Measurements from ENCODE around the gene CCDC47. TPM values are rescaled to one million over a fixed set of nuclear protein-coding genes. Genes with fewer than 3 reads are reported as not detected.

Gene CCDC47
- total and polyA plus RNA-seq, 2 of the 13 experiments (the other 11 are each of a cell fraction or from before 2014, with no cell fraction given) = 59.3 to 99.5 TPM

DNA sequence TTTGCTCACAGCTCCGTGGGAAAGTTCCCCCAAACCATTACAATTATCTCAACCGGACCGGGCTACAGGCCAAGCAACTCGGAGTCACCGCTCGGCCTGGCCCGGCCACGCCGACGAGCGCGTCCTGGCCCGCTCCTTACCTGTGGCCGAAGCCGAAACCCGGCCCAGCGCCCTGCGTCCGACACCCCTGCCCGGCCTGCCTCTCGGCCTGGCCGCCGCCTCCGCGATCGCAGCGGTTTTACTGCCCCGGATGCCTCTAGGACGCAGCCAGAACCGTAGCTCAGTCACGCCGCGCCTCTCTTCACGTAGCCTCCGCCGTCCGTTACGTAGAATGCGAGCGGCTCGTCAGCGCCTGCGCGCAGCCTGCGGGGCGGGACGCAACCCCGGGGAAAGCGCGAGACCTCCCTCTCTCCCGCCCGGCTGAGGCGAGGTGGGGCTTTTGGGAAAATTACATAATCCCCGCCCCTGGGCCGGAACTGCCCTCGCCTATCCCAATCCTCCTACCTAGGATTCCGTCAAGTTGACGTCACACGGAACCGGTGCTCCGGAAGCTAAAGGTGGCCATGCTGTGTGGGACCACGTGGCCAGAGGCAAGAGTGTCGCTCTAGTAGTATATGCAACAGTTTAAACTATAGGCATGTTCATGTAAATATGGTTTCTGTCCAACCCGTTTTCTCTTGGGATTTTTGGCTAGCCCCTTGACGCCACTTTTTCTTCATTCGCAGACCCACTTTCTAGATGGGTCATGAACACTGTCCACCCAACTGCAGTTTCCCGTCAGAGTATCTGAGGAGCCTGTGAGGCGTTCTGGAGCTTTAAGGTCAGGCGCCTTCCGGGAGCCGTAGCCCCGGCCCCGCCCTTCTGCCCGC is at the start of gene CCDC47 (continued):
- peak; percentile 23; the same call in 1 of the 2 replicates for TF ChIP-seq ZNF333 (CRISPR knock-in tag; IDR thresholded peaks at IDR 0.05; ENCODE audit: borderline replicate concordance)
- TF ChIP-seq ZNF816 (CRISPR knock-in tag; IDR thresholded peaks at IDR 0.05; ENCODE audit: borderline replicate concordance) = peak; percentile 97
- TF ChIP-seq RFX3 (CRISPR knock-in tag; IDR thresholded peaks at IDR 0.05) = no peak
- 0 out of 2 replicates have a peak, but pooled peaks have one; percentile 25 for TF ChIP-seq ZBTB7B (CRISPR knock-in tag; IDR thresholded peaks at IDR 0.05)
- 0 out of 2 replicates have a peak, but pooled peaks have one; percentile 22 for TF ChIP-seq PRMT3 (CRISPR knock-in tag; IDR thresholded peaks at IDR 0.05; ENCODE audit: borderline replicate concordance, low read depth)
- peak; percentile 76 for TF ChIP-seq BRD4 (CRISPR knock-in tag; IDR thresholded peaks at IDR 0.05)
- TF ChIP-seq PCBP1 (IDR thresholded peaks at IDR 0.05; ENCODE audit: borderline replicate concordance, low read depth, low read length) = peak; percentile 66; the same call in 1 of the 2 replicates
- TF ChIP-seq PHF21A (CRISPR knock-in tag; IDR thresholded peaks at IDR 0.05) = peak; percentile 93
- no peak for TF ChIP-seq ZNF296 (CRISPR knock-in tag; conservative IDR thresholded peaks at IDR 0.05)
- peak; percentile 75; the same call in 1 of the 2 replicates for TF ChIP-seq RFXAP (CRISPR knock-in tag; IDR thresholded peaks at IDR 0.05; ENCODE audit: borderline replicate concordance)
- TF ChIP-seq ZFP1 (CRISPR knock-in tag; IDR thresholded peaks at IDR 0.05) = 0 out of 2 replicates have a peak, but pooled peaks have one; percentile 51
- TF ChIP-seq CREM (IDR thresholded peaks at IDR 0.05) = peak; percentile 99
- TF ChIP-seq CREM (CRISPR knock-in tag; IDR thresholded peaks at IDR 0.05) = peak; percentile 39; the same call in 1 of the 2 replicates
- TF ChIP-seq GATAD2A (CRISPR knock-in tag; IDR thresholded peaks at IDR 0.05) = peak; percentile 89
- peak; percentile 61; the same call in 1 of the 2 replicates for TF ChIP-seq ZNF329 (CRISPR knock-in tag; IDR thresholded peaks at IDR 0.05; ENCODE audit: low read depth)
- peak; percentile 52; the same call in 1 of the 2 replicates for TF ChIP-seq ZNF20 (CRISPR knock-in tag; IDR thresholded peaks at IDR 0.05)
- TF ChIP-seq KLF15 (CRISPR knock-in tag; IDR thresholded peaks at IDR 0.05; ENCODE audit: borderline replicate concordance) = peak; percentile 40
- peak; percentile 65 for TF ChIP-seq IKZF4 (CRISPR knock-in tag; IDR thresholded peaks at IDR 0.05; ENCODE audit: borderline replicate concordance, low read depth, not compliant biosample characterization)
- TF ChIP-seq ZMYM3 (CRISPR knock-in tag; IDR thresholded peaks at IDR 0.05) = 0 out of 2 replicates have a peak, but pooled peaks have one; percentile 37
- no peak for TF ChIP-seq DPF2 (CRISPR knock-in tag; IDR thresholded peaks at IDR 0.05; ENCODE audit: borderline replicate concordance, low read depth)
- TF ChIP-seq TRIM24 (CRISPR knock-in tag; IDR thresholded peaks at IDR 0.05) = no peak
- TF ChIP-seq HOXA5 (CRISPR knock-in tag; IDR thresholded peaks at IDR 0.05) = peak; percentile 91
- TF ChIP-seq ZBTB33 (CRISPR knock-in tag; IDR thresholded peaks at IDR 0.05) = no peak; the same call in none of the 2 replicates
- TF ChIP-seq, protein P1, sequence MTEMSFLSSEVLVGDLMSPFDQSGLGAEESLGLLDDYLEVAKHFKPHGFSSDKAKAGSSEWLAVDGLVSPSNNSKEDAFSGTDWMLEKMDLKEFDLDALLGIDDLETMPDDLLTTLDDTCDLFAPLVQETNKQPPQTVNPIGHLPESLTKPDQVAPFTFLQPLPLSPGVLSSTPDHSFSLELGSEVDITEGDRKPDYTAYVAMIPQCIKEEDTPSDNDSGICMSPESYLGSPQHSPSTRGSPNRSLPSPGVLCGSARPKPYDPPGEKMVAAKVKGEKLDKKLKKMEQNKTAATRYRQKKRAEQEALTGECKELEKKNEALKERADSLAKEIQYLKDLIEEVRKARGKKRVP (CRISPR knock-in tag; IDR thresholded peaks at IDR 0.05) = peak in 1 of 2 experiments; percentile 79; a peak in 2 of 4 replicates
- TF ChIP-seq KMT2B (CRISPR knock-in tag; IDR thresholded peaks at IDR 0.05) = peak; percentile 94
- peak; percentile 33 for TF ChIP-seq MED8 (CRISPR knock-in tag; IDR thresholded peaks at IDR 0.05; ENCODE audit: insufficient replicate concordance)
- TF ChIP-seq HOXA7 (CRISPR knock-in tag; IDR thresholded peaks at IDR 0.05) = no peak
- peak; percentile 83 for TF ChIP-seq AGO2 (optimal IDR thresholded peaks at IDR 0.05; ENCODE audit: low read depth, low read length)
- peak; percentile 79 for TF ChIP-seq ZNF883 (CRISPR knock-in tag; IDR thresholded peaks at IDR 0.05; ENCODE audit: not compliant biosample characterization)
